GM18505 (cell line): ENCODE data around the gene POLR2L.

Experiments used
- ATAC-seq: cut with Tn5 transposase; IDR thresholded peaks from one replicate; pipeline ENCODE4 v1.9.1; 2021; ENCODE audit not compliant: unreplicated experiment
- POLR2A ChIP-seq: IDR thresholded peaks from 4 replicates; pipeline ENCODE4 v1.6.1; 2011; ENCODE audit warnings: borderline replicate concordance; ENCODE audit not compliant: insufficient read depth, insufficient read length; ENCODE audit errors: extremely low read depth

POLR2L gene

GRCh38 chr11:802693-803466, 39.4 kb downstream of the POLR2L start:
- ATAC-seq = no peak
- no peak for TF ChIP-seq POLR2A

GRCh38 chr11:802018-802617, 40.2 kb downstream of the POLR2L start:
- no peak for ATAC-seq
- TF ChIP-seq POLR2A = no peak

- TF ChIP-seq POLR2A = no peak
- no peak for ATAC-seq
These were observed 41.1 kb downstream of the POLR2L start for GRCh38 chr11:801097-801780.

GRCh38 chr11:800473-800872, 41.9 kb downstream of the POLR2L start:
- TF ChIP-seq POLR2A = no peak
- ATAC-seq = no peak

- ATAC-seq = no peak
- TF ChIP-seq POLR2A = no peak
These were observed 42.5 kb downstream of the POLR2L start for GRCh38 chr11:799641-800316.

GRCh38 chr11:798093-798713, 44.1 kb downstream of the POLR2L start, which contains the start of gene SLC25A22:
Gene SLC25A22, minus strand, starts transcription at chr11:798281. Its CDS starts 3,275 bp downstream, at chr11:795006.
- peak; percentile 61 for TF ChIP-seq POLR2A
- ATAC-seq = peak; percentile 66

GRCh38 chr11:797296-798092, 44.8 kb downstream of the POLR2L start:
- ATAC-seq = peak; percentile 33
- no peak for TF ChIP-seq POLR2A

GRCh38 chr11:796565-797295, 45.6 kb downstream of the POLR2L start:
- ATAC-seq = no peak
- no peak for TF ChIP-seq POLR2A

- no peak for ATAC-seq
- TF ChIP-seq POLR2A = peak; percentile 43
These were observed 46.4 kb downstream of the POLR2L start for GRCh38 chr11:795634-796564.

GRCh38 chr11:794766-795633, 47.3 kb downstream of the POLR2L start:
- no peak for ATAC-seq
- no peak for TF ChIP-seq POLR2A
